EH (cell line): ENCODE data around the gene ASCC2.

Source experiments
- DNase-seq: peaks from one replicate; pipeline ENCODE4 v3.0.0-alpha.2; 2015; ENCODE audit warnings: low read depth

ASCC2 gene

GRCh38 chr22:29816980-29817379 is 21.1 kb downstream of the ASCC2 start:
- no peak for DNase-seq

DNA sequence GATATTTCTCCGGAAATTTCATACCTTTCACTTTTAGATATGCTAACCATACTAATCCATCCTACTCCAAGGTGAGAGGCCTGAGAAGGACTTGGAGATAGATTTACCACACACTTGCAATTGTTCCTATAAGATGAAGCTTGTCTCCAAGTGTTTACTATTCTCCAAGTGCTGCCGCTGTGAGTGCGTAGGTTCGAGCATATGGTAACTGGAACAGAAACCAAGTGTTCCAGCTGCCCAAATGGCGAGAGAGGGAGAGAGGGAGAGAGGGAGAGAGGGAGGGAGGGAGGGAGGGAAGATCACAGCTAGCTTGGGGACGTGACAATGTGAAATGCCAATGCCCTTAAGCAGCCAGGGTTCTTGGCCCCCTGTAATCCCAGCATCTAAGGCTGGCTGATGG is 21.5 kb downstream of the ASCC2 start:
- DNase-seq, result no peak

- DNase-seq, result no peak
Measured at GRCh38 chr22:29816128-29816527, 21.9 kb downstream of the ASCC2 start.

DNA sequence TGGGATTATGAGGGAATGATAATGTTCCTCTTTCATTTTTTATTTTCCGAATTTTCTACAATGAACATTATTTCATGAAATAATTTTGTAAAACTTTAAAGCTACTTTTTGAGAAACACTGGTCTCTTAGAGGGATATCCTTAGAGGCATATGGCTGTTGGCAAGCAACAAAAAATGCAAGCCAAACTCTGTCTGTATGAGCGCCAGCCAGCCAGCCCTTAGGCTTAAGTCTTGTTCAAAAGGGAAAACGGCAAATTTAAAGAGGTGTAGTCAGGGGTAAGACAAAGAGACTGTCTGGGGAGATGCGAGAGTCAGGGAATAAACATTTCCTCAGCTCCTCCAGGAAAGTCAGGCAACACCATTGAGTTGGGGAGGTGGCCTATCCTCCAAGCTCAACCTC is 22.5 kb downstream of the ASCC2 start:
- DNase-seq, result no peak

GRCh38 chr22:29814003-29814402 is 24.1 kb downstream of the ASCC2 start:
- no peak for DNase-seq

DNA sequence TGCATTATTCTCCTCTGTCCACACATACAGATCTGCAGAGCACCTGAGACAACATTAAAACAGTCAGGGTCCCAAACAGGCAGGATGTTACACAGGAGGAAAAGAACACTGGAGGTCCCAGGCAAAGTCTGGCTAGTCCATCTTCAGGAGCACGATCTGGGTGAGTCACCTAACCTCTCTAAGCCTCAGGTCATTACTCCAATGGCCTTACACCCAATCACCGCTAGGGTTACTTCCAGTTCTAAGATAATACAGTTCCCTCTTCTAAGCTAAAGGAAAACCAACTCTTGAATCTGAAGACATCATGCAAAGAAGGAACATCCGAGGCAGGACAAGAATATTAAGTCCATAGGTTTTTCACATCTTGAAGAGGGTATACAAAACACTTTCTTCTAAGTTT is 24.5 kb downstream of the ASCC2 start:
- DNase-seq, result no peak

DNA sequence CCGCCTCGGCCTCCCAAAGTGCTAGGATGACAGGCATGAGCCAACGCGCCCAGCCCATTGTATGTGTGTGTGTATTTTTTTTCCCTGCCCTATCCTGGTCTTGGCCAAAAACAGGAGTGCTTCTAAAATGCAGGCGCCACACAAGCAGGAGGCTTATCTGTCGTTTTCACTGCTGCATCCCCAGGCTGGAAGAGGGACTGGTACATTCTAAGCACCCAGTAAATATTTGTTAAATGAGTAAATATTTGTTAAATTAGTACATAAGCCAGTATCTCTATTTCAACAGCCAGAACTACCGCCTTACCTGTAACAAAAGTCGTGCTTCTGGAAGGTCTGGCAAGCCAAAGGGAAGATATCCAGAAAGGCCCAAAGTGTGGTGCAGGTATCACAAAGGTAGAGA is 24.9 kb downstream of the ASCC2 start:
- no peak for DNase-seq

DNA sequence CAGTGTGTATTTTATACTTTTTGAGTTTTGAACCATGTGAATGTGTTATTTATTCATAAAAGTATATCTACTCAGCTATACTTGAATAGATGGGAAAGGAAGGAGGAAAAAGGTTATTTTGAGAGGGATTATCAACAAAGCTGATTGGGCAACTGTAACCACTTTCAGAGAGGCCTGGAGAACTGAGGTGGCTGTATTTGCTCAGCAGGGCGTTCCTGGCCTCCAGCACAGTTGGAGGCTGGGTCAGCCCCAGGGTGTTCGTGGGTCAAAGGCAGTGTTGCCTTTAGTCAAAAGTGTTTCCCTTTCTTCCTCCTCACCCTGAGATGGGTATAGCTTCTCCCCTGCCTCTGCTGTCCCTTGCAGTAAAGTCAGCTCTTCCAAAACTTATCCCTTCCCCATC is 26.7 kb downstream of the ASCC2 start:
- DNase-seq, result no peak

DNA sequence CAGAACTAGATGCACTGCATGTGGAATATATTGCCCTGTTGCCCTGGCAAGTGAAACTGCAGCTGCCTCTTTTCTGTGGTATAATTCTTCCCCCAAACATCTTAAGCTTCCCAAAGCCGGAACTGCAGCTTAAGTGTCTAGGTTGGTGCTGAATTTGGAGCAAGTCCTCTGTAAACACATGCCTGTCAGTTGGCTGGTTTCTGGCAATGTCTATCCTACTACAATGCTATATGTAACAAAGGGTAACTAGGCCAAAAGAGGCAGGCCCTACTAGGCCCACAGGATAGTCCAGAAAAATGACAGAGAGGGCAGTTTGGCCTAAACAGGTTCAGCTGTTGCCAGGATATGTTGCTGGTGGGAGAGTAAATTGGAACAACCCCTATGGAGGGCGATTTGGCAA is 27.9 kb downstream of the ASCC2 start:
- DNase-seq, result no peak

DNA sequence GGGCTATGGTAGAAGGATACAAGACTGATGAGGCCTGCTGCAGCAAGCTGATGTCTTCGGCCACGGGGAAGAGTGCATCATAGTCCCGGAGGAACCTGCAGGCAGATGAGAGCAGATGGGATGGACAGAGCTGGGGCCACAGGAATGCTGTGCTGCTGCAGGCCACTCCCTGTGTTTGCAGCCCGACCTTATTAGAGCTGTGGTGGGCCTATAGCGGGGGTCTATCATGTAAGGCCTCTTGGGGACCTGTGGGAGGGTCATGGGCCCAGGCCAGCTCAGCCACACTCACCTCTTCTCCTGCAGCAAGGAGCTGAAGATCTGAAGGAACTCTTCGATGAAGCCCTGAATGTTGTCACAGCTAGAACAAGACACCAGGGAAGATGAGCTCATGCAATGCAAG is 31.9 kb downstream of the ASCC2 start:
- DNase-seq, result no peak

DNA sequence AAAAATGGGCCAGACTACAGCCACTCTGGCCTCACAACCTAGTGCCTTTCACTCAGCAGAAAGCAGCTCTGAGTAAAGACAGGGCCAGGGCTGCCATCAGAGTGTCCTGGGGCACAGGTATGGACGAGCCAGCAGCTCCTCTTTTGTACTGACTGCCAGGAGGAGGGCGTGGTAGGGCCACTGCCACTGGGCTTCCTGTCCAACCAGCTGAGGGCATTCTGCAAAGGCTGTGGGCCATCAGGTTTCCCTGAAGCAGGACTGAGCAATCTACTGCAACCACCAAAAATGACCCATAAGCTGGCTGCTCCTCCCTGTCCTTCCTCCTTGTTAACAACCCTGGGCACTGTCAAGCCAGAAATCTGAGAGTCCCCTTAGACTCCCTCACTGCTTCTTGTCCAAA is 33.1 kb downstream of the ASCC2 start:
- DNase-seq, result no peak

DNA sequence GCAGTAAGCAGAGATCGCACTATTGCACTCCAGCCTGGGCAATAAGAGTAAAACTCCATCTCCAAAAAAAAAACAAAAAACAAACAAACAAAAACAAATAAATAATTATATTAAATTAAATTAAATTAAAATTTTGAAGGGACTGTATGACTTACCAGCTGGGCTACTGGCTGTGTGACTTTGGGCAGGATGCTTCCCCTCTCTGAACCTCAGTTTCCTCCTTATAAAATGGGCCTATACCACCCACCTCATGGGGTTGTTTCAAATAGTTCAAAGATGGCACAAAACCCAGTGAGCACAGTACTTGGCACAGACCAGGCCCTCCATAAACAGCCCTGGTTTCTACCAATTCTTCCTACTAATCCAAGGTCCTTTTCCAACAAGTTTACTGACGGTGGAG is 34.9 kb downstream of the ASCC2 start:
- DNase-seq, result no peak

DNA sequence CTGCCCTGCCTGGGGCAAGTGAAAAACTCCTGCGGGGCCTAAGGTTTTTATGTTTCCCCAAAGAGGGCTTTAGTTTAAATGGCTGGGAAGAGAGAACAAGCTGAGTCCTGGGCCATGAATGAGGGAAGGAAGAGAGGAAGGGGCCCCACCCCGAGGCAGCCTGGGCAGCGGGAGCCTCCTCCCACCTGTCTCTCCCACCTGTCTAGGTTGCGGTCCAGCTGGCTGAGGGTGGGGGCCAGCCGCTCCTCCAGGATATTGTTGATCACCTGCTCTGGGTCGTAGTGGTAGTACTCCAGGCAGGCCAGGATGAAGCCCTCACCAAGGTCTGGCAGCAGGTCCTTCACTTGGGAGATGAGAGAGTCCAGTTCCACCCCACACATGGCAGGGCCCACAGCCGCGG is 36.3 kb downstream of the ASCC2 start:
- DNase-seq, result no peak

DNA sequence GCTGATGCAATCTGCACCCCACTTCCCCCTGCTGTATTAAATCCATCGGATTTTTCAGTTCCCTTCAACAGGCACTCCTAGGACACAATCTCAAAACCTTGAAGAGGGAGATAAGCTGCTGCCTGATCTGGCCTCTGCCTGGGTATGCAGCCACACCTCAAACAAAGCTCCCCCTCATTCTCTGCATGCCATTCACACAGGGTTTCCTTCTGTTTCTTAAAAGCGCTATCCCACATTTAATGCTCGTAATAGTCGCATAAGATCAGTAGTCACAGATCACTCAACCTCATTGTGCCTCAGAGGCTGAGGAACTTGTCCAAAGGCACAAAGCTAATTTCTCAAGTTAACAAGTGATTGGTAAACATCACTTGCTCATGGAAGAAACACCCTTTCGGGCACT is 36.9 kb downstream of the ASCC2 start:
- no peak for DNase-seq

GRCh38 chr22:29799217-29799680 is 38.8 kb downstream of the ASCC2 start:
- peak; percentile 98 for DNase-seq

DNA sequence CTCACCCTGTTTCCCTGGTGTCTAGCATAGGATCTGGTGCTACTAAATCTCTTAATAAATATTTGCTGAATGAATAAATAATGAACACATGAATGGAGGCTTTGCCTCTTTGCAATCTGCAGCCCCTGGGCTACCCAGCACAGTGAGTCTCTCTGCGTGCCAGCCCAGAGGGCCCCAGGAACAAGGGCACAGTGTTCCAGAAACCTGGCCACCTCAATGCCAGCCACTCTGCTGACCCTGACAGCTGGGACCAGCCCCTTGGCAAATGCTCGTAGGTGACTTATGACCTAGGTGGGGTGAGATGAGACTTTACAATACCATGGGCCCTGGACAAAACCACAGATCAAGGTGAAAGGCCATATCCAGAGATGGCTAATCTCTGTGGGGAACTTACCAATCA is 39.3 kb downstream of the ASCC2 start:
- DNase-seq, result no peak

GRCh38 chr22:29798318-29798717 is 39.8 kb downstream of the ASCC2 start:
- DNase-seq, result no peak

- no peak for DNase-seq
Measured at GRCh38 chr22:29797351-29797750, 40.7 kb downstream of the ASCC2 start.

- DNase-seq, result no peak
Measured at GRCh38 chr22:29795663-29796062, 42.4 kb downstream of the ASCC2 start.

GRCh38 chr22:29793396-29793795 is 44.7 kb downstream of the ASCC2 start:
- no peak for DNase-seq

- no peak for DNase-seq
Measured at GRCh38 chr22:29790061-29790460, 48.0 kb downstream of the ASCC2 start.

DNA sequence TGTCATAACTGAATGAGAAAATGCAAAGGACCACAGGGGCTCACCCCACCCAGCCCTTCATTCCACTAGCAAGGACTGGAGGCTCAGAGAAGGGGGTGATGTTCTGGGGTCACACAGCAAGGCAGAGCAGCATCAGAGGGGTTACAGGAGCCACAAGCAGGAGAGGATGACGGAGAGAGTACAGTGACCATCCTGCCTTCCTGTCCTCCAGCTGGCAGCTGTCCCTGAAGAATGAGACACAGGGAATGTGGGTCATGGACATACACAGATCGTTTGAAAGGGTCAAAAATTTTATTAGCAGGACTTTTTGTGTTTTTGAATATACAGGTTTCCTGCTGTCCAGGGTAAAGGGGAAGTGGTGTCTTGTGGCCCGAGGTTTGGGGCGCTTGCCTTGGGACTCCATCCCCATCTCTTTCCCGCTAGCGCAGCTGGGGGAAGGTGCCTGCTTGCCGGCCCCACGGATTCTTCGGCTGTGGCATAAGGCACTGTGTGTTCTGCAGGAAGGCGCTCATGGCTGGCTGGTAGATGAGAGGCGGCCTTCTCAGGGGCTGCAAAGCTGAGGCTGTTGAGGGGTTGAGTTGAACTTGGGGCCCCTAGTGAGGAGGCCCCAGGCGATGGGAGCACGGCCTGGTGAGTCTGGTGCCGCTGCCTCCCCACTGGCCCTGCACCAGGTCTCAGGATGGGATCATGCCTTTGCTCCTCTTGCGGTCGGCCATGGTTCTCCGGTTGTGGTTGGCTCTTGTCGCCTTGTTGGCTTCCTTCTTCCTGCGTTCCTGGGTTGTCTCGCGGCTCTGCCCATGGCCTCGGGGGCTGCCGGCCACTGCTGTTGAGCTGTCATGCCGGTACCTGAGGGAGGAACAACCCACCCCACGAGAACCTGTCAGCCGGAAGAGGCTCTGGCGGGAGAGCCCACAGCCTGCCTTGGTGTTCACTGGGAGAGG is 49.5 kb downstream of the ASCC2 start:
- DNase-seq, result no peak

DNA sequence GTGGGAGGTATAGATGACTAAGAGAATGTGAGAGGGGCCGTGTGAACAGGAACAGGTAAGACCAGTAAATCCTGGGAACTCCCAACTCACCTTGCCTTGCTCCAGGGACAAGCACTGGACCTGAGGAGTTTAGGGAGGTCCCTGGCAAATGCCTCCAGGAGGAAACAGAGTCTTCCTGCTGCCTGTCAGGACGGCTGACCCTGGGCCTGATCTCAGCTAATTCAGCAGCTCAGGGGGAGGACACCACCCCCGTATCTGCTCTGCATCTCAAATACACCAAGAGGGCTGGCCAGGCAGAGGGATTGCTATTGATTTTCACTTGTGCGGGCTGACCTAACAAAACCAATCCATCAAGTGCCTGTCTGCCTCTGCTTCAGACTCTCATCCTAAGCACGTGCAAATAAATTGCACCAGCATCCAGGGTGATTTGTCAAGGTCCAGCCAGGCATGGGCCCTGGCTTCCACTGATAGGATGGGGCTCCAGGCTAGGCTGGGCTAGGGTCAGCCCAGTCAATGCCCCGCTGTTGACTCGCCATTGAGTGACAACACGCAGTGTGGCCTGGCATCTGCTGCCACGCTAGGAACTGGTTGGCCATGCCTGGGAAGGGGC is 50.6 kb downstream of the ASCC2 start:
- DNase-seq, result no peak

- no peak for DNase-seq
Measured at GRCh38 chr22:29786031-29786430, 52.0 kb downstream of the ASCC2 start.
